ENCODE data around the gene TECPR2. TPM values are rescaled to one million over a fixed set of nuclear protein-coding genes. Genes with fewer than 3 reads are reported as not detected.
"Not testable (repeated sequence)": the region's sequence is repeated elsewhere in the genome, so short reads cannot be mapped to it uniquely, and the experiment has no call there.

The TECPR2 gene
- total RNA-seq, 1 donor from 2014 or later, result 19.4 TPM

- ATAC-seq (no peak), DNase-seq (ENCODE audit: missing footprints) (no peak)
- intact Hi-C loops (cut with DNase I), result no loop called here
Measured at GRCh38 chr14:102325791-102326345, 36.9 kb upstream of the TECPR2 start.

- intact Hi-C loops (cut with DNase I), result no loop called here
- ATAC-seq, result no peak
- no peak for DNase-seq (ENCODE audit: missing footprints)
Measured at GRCh38 chr14:102326583-102326982, 36.2 kb upstream of the TECPR2 start.

GRCh38 chr14:102329381-102329780 is 33.4 kb upstream of the TECPR2 start:
- ATAC-seq, result not testable (repeated sequence)

GRCh38 chr14:102330806-102331205 is 31.9 kb upstream of the TECPR2 start:
- ATAC-seq (no peak), DNase-seq (ENCODE audit: missing footprints) (no peak)
- intact Hi-C loops (cut with DNase I), result no loop called here

More at GRCh38 chr14:102329381-102329780, 33.4 kb upstream of the TECPR2 start:
- DNase-seq (ENCODE audit: missing footprints); intact Hi-C loops (cut with DNase I): not testable (repeated sequence)

- intact Hi-C loops (cut with DNase I), result no loop called here
- ATAC-seq (no peak), DNase-seq (ENCODE audit: missing footprints) (no peak)
Measured at GRCh38 chr14:102333390-102333789, 29.4 kb upstream of the TECPR2 start.

GRCh38 chr14:102333795-102334705 is 28.7 kb upstream of the TECPR2 start:
- ATAC-seq (no peak), DNase-seq (ENCODE audit: missing footprints) (no peak)
- intact Hi-C loops (cut with DNase I), result no loop called here

- DNase-seq (ENCODE audit: missing footprints), result no peak
- no peak for ATAC-seq
- intact Hi-C loops (cut with DNase I), result no loop called here
Measured at GRCh38 chr14:102335163-102335562, 27.6 kb upstream of the TECPR2 start.

GRCh38 chr14:102338724-102339123 is 24.0 kb upstream of the TECPR2 start:
- intact Hi-C loops (cut with DNase I), result no loop called here
- DNase-seq (ENCODE audit: missing footprints) (no peak), ATAC-seq (no peak)

GRCh38 chr14:102341566-102341965 is 21.2 kb upstream of the TECPR2 start:
- no peak for ATAC-seq
- intact Hi-C loops (cut with DNase I), result no loop called here
- no peak for DNase-seq (ENCODE audit: missing footprints)

- DNase-seq (ENCODE audit: missing footprints), result no peak
- ATAC-seq, result no peak
- intact Hi-C loops (cut with DNase I), result no loop called here
Measured at GRCh38 chr14:102342238-102342637, 20.5 kb upstream of the TECPR2 start.

- ATAC-seq (no peak), DNase-seq (ENCODE audit: missing footprints) (no peak)
- intact Hi-C loops (cut with DNase I), result no loop called here
Measured at GRCh38 chr14:102344084-102344483, 18.7 kb upstream of the TECPR2 start.

- intact Hi-C loops (cut with DNase I), result no loop called here
- DNase-seq (ENCODE audit: missing footprints), result no peak
- no peak for ATAC-seq
Measured at GRCh38 chr14:102344485-102344884, 18.3 kb upstream of the TECPR2 start.

- intact Hi-C loops (cut with DNase I), result no loop called here
- ATAC-seq (no peak), DNase-seq (ENCODE audit: missing footprints) (no peak)
Measured at GRCh38 chr14:102345232-102345631, 17.5 kb upstream of the TECPR2 start.

GRCh38 chr14:102346645-102347044 is 16.1 kb upstream of the TECPR2 start:
- DNase-seq (ENCODE audit: missing footprints) (no peak), ATAC-seq (no peak)
- intact Hi-C loops (cut with DNase I), result no loop called here

GRCh38 chr14:102348376-102348775 is 14.4 kb upstream of the TECPR2 start:
- DNase-seq (ENCODE audit: missing footprints) (no peak), ATAC-seq (no peak)
- intact Hi-C loops (cut with DNase I), result no loop called here

- intact Hi-C loops (cut with DNase I), result no loop called here
- ATAC-seq, result no peak
- no peak for DNase-seq (ENCODE audit: missing footprints)
Measured at GRCh38 chr14:102351023-102351422, 11.7 kb upstream of the TECPR2 start.

GRCh38 chr14:102351593-102351992 is 11.1 kb upstream of the TECPR2 start:
- intact Hi-C loops (cut with DNase I); DNase-seq (ENCODE audit: missing footprints): not testable (repeated sequence)
- ATAC-seq, result peak; percentile 39

GRCh38 chr14:102352213-102352612 is 10.5 kb upstream of the TECPR2 start:
- intact Hi-C loops (cut with DNase I), result no loop called here
- ATAC-seq, result no peak
- DNase-seq (ENCODE audit: missing footprints), result no peak

GRCh38 chr14:102353126-102353619 is 9.6 kb upstream of the TECPR2 start:
- intact Hi-C loops (cut with DNase I), result no loop called here
- ATAC-seq, result no peak
- DNase-seq (ENCODE audit: missing footprints), result no peak

- intact Hi-C loops (cut with DNase I), result no loop called here
- ATAC-seq, result no peak
- DNase-seq (ENCODE audit: missing footprints), result no peak
Measured at GRCh38 chr14:102356280-102356679, 6.5 kb upstream of the TECPR2 start.

All from Right ventricle myocardium inferior (tissue), 1 donor.